NCI-H1092 (cell line): Measurements from ENCODE around the gene CCT6A.
"Not testable (repeated sequence)": the region's sequence is repeated elsewhere in the genome, so short reads cannot be mapped to it uniquely, and the experiment has no call there.

Experiments used
- DNase-seq: peaks from one replicate; lab custom pipeline; 2025; lab: John Stamatoyannopoulos, UW

Gene CCT6A

GRCh38 chr7:56051339-56052191 is at the start of gene CCT6A, which contains the start of gene PSPH:
TSS of gene CCT6A (plus strand) at chr7:56051765. CDS start at chr7:56051849, 84 bp downstream.
TSS of gene PSPH (minus strand) at chr7:56051444. CDS start at chr7:56021212, 30,232 bp downstream.
- peak; percentile 99 for DNase-seq

GRCh38 chr7:56003749-56004148 is 47.8 kb upstream of the CCT6A start:
- no peak for DNase-seq

GRCh38 chr7:56007167-56007652 is 44.4 kb upstream of the CCT6A start:
- DNase-seq: no peak

GRCh38 chr7:56007891-56008290 is 43.7 kb upstream of the CCT6A start:
- no peak for DNase-seq

GRCh38 chr7:56009695-56010094 is 41.9 kb upstream of the CCT6A start:
- DNase-seq: no peak

GRCh38 chr7:56017015-56017414 is 34.5 kb upstream of the CCT6A start:
- not testable (repeated sequence) for DNase-seq

GRCh38 chr7:56019501-56019900 is 32.1 kb upstream of the CCT6A start:
- DNase-seq: no peak

- DNase-seq: no peak
Observed at GRCh38 chr7:56023500-56023899, 28.1 kb upstream of the CCT6A start.

GRCh38 chr7:56026538-56026937 is 25.0 kb upstream of the CCT6A start:
- DNase-seq: no peak

GRCh38 chr7:56028942-56029630 is 22.5 kb upstream of the CCT6A start:
- DNase-seq: no peak

- no peak for DNase-seq
Observed at GRCh38 chr7:56030340-56030739, 21.2 kb upstream of the CCT6A start.

- DNase-seq: not testable (repeated sequence)
Observed at GRCh38 chr7:56031556-56031955, 20.0 kb upstream of the CCT6A start.

GRCh38 chr7:56032578-56032977 is 19.0 kb upstream of the CCT6A start:
- DNase-seq: not testable (repeated sequence)

GRCh38 chr7:56033671-56034432 is 17.7 kb upstream of the CCT6A start:
- DNase-seq: peak; percentile 66

GRCh38 chr7:56040730-56041129 is 10.8 kb upstream of the CCT6A start:
- no peak for DNase-seq

GRCh38 chr7:56045758-56046157 is 5.8 kb upstream of the CCT6A start:
- not testable (repeated sequence) for DNase-seq

- DNase-seq: no peak
Observed at GRCh38 chr7:56046721-56047445, 4.7 kb upstream of the CCT6A start.

GRCh38 chr7:56047446-56048116 is 4.0 kb upstream of the CCT6A start:
- not testable (repeated sequence) for DNase-seq

GRCh38 chr7:56048245-56048644 is 3.3 kb upstream of the CCT6A start:
- no peak for DNase-seq

GRCh38 chr7:56048763-56049162 is 2.8 kb upstream of the CCT6A start:
- DNase-seq: peak; percentile 22

GRCh38 chr7:56051053-56051338 is 569 bp upstream of the CCT6A start:
- DNase-seq: no peak
